Esophagus squamous epithelium (tissue), 5 donors: ENCODE data around the gene NCAM1. TPM values are rescaled to one million over a fixed set of nuclear protein-coding genes. Genes with fewer than 3 reads are reported as not detected.

Experiments used
- DNase-seq: peaks from one replicate; lab custom pipeline; 2025; lab: John Stamatoyannopoulos, UW
- H3K27ac ChIP-seq, 4 donors: fragments of 200-600 bp; sonication (generic); one replicate each; pipeline ENCODE4 v1.5.1; 2016 to 2019; ENCODE audit warnings: mild to moderate bottlenecking in 1 of 4
- H3K27me3 ChIP-seq, 4 donors: fragments of 200-600 bp; sonication (generic); 1 replicate in 3 of 4; 2 replicates in 1 of 4; pipeline versions ENCODE4 v1.5.1 to v1.6.0; 2017 to 2021; ENCODE audit warnings: antibody characterized with exemption in 1 of 4
- H3K36me3 ChIP-seq, 3 donors: fragments of 200-600 bp; sonication (generic); one replicate each; pipeline ENCODE4 v1.5.1; 2016 to 2019
- H3K4me1 ChIP-seq, 3 donors: fragments of 200-600 bp; sonication (generic); one replicate each; pipeline ENCODE4 v1.5.1; 2017 to 2019
- H3K4me3 ChIP-seq, 4 donors: fragments of 200-600 bp; sonication (generic); 1 replicate in 3 of 4; 2 replicates in 1 of 4; pipeline ENCODE4 v1.5.1; 2016 to 2019; ENCODE audit warnings: mild to moderate bottlenecking in 2 of 4, moderate library complexity in 1 of 4
- H3K9me3 ChIP-seq, 3 donors: fragments of 200-600 bp; sonication (generic); one replicate each; pipeline ENCODE4 v1.5.1; 2016 to 2019
- POLR2A ChIP-seq, 4 donors: fragments of 450-650 bp; IDR thresholded peaks; one replicate each; pipeline ENCODE4 v1.6.1; 2017; ENCODE audit warnings: antibody characterized with exemption in 4 of 4, mild to moderate bottlenecking in 4 of 4, moderate library complexity in 3 of 4
- WGBS, 2 donors: methylation state at CpG; one replicate each; pipeline ENCODE4 v1.1.5; 2018; 5-methylcytosine and 5-hydroxymethylcytosine counted together
- intact Hi-C: fragments of 100-400 bp; cut with DNase I; formaldehyde crosslinking; loops from one replicate; pipeline ENCODE4 v1.15.0; 2022
- total RNA-seq, 4 donors: library from RNA; depleted of rRNA; stranded (reverse); fragments of >200 nt; gene quantifications; one replicate each; pipeline ENCODE4 v1.1.0, GENCODE V29; 2016
- TF ChIP-seq, protein P1 (sequence below), 6 experiments: fragments of 450-650 bp in 4 of 6; fragments of 200-600 bp in 2 of 6; sonication (generic) in 2 of 6; IDR thresholded peaks; one replicate each; pipeline ENCODE4 v1.5.1; 2016 to 2019; ENCODE audit warnings: antibody characterized with exemption in 6 of 6, mild to moderate bottlenecking in 4 of 6, moderate library complexity in 4 of 6
- donor health status: DM: yes; HTN: yes; CAD: no.

Gene NCAM1
- total RNA-seq, 4 donors from 2014 or later: 1.6 to 16.4 (median 2.6) TPM

DNA sequence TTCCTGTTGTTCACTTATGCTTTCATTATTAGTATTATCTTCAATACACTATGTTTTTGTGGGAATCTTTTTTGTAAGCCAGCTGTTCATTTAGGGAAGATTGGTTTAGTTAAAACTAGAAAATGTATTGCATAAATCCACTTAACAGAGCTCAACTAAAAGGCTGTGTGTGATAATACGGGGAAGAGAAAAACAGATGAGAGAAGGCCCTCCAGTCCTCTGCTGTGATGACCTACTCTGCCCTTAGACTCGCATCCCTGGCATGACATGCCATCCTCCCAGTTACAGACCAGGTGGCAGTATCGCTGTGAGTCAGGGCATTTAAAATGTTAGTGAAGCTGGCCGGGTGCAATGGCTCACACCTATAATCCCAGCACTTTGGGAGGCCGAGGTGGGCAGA lies 179.8 kb downstream of the NCAM1 start:
- no peaks in the 10 kb centered on the region for H3K4me1 ChIP-seq
- H3K27ac ChIP-seq: no peak overlapping the region
- DNase-seq: no peak
- H3K36me3 ChIP-seq: no peaks in the 10 kb centered on the region
- no peaks in the 10 kb centered on the region for H3K9me3 ChIP-seq
- intact Hi-C loops: no loop called here
- 87 to 91% methylated on average over 5 of the region's 5 CpGs for WGBS, 2 donors
- TF ChIP-seq POLR2A (IDR thresholded peaks at IDR 0.05): no peak
- TF ChIP-seq, protein P1, sequence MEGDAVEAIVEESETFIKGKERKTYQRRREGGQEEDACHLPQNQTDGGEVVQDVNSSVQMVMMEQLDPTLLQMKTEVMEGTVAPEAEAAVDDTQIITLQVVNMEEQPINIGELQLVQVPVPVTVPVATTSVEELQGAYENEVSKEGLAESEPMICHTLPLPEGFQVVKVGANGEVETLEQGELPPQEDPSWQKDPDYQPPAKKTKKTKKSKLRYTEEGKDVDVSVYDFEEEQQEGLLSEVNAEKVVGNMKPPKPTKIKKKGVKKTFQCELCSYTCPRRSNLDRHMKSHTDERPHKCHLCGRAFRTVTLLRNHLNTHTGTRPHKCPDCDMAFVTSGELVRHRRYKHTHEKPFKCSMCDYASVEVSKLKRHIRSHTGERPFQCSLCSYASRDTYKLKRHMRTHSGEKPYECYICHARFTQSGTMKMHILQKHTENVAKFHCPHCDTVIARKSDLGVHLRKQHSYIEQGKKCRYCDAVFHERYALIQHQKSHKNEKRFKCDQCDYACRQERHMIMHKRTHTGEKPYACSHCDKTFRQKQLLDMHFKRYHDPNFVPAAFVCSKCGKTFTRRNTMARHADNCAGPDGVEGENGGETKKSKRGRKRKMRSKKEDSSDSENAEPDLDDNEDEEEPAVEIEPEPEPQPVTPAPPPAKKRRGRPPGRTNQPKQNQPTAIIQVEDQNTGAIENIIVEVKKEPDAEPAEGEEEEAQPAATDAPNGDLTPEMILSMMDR (IDR thresholded peaks at IDR 0.05): no peak
- H3K27me3 ChIP-seq: no peaks in the 10 kb centered on the region
- H3K4me3 ChIP-seq: no peak overlapping the region

DNA sequence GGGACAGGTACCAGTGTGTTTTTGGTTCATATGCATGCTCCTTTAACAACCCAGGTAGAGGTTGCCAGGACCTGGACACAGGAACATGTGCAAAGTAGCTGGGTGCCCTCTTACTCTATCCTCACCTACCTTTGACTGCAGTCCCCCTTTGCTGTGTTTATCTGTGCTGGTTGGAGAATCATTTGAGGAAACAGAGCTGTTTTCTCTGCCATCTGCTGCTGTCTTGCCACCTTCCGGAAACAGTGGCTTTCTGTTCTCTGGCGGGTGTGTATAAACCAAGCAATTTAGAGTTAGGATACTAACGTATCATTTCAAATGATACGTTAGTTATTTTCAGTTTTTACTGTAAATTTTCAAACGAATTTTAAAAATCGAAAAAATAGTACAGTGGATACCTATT lies 181.3 kb downstream of the NCAM1 start:
- no peaks in the 10 kb centered on the region for H3K36me3 ChIP-seq
- no peaks in the 10 kb centered on the region for H3K4me1 ChIP-seq
- intact Hi-C loops: no loop called here
- H3K27ac ChIP-seq: no peak overlapping the region
- TF ChIP-seq POLR2A (IDR thresholded peaks at IDR 0.05): no peak
- TF ChIP-seq, protein P1 (IDR thresholded peaks at IDR 0.05): no peak
- no peak for DNase-seq
- 71% methylated on average over 6 of the region's 6 CpGs for WGBS, 2 donors
- no peaks in the 10 kb centered on the region for H3K9me3 ChIP-seq
- H3K27me3 ChIP-seq: no peaks in the 10 kb centered on the region
- no peak overlapping the region for H3K4me3 ChIP-seq

DNA sequence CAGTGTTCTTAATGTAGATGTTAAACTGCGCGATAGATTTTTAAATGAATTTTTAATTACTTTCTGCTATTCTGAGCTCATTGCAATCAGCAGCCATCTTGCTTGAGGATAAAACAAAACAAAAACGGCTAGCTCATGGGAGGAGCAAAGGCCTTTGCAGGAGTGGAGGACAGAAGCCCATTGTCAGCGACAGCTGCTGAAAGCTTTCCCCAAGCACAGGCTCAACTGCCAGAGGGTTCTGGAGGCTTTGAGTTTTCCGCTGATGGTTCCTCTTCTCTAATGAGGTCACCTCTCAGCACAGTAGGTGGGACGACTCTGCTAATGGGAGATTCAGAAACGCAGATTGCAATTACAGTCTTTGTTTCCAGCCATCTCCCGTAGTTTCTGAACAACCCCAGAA lies 186.0 kb downstream of the NCAM1 start:
- intact Hi-C loops: no loop called here
- no peak for TF ChIP-seq POLR2A (IDR thresholded peaks at IDR 0.05)
- TF ChIP-seq, protein P1 (IDR thresholded peaks at IDR 0.05): no peak
- Histone ChIP-seq H3K9me3 (no peaks in the 10 kb centered on the region), H3K27me3 (no peaks in the 10 kb centered on the region), H3K4me1 (no peaks in the 10 kb centered on the region), H3K36me3 (no peaks in the 10 kb centered on the region), H3K27ac (no peak overlapping the region), H3K4me3 (no peak overlapping the region)
- 74 to 78% methylated on average over 7 to 8 of the region's 8 CpGs for WGBS, 2 donors
- DNase-seq: no peak

DNA sequence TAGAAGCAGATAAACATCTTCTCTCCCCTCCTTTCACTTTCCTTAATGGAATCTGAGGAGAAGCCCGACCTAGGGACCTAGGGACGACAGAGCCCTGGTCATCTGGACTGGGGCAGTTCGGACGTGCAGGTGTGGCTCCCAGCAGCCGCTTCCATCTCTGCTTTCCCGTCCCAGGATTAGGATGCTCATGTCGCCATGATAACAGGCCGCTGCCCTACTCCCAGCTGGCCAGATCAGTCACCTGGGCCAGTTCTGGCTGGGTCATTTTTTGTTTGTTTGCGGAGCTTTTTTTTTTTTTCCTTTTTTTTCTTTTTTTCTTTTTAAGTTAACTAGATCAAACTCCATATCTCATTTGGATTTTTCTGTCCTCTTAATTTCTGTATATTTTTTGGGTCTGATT lies 186.9 kb downstream of the NCAM1 start:
- intact Hi-C loops: no loop called here

DNA sequence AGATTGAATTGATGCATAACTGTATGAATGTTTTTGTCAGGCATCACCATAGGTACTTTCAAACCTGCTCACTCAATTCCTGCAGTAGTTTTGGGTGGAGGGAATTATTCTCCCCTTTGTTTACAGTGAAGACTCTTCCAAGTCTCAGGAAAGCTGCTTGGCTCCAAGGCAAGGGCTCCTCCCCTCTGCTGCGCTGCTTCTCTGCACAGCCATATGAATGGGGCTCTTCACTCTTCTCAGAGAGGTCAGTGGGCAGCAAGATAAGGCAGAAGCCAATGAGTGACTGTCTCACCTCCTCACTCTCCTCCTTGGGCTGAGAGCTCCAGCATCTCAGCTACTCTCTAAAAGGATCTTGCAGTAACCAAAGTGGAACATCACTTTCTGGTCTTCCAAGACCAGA lies 187.4 kb downstream of the NCAM1 start:
- intact Hi-C loops: no loop called here
- H3K4me3 ChIP-seq: no peak overlapping the region
- peaks cover 0 to 4% (median 3%) of the 10 kb centered on the region in 3 donors for H3K4me1 ChIP-seq
- no peaks in the 10 kb centered on the region for H3K27me3 ChIP-seq
- TF ChIP-seq, protein P1 (IDR thresholded peaks at IDR 0.05): no peak
- no peak for TF ChIP-seq POLR2A (IDR thresholded peaks at IDR 0.05)
- no peaks in the 10 kb centered on the region for H3K36me3 ChIP-seq
- 43 to 60% methylated on average over 1 of the region's 1 CpG for WGBS, 2 donors
- no peak overlapping the region for H3K27ac ChIP-seq
- no peaks in the 10 kb centered on the region for H3K9me3 ChIP-seq
- no peak for DNase-seq

More for the DNA sequence above, 186.9 kb downstream of the NCAM1 start:
- Histone ChIP-seq H3K4me3 (no peak overlapping the region), H3K27me3 (no peaks in the 10 kb centered on the region), H3K36me3 (no peaks in the 10 kb centered on the region), H3K27ac (no peak overlapping the region), H3K4me1 (no peaks in the 10 kb centered on the region), H3K9me3 (no peaks in the 10 kb centered on the region)
- TF ChIP-seq, protein P1 (IDR thresholded peaks at IDR 0.05): no peak
- TF ChIP-seq POLR2A (IDR thresholded peaks at IDR 0.05): no peak
- DNase-seq: no peak
- WGBS, 2 donors: 72 to 80% methylated on average over 9 of the region's 9 CpGs
